Stimulated activated CD4-positive, alpha-beta T cell treated with anti-CD3 and anti-CD28 coated beads, TNF-alpha, amount 100 ng/mL, for 24 hours (primary cell): ENCODE measurements around the gene ASB11.

Experiments
- DNase-seq, 3 experiments: peaks; one replicate each; pipeline ENCODE4 v3.0.0-alpha.2; 2020; ENCODE audit warnings: low read depth in 3 of 3

Gene ASB11

GRCh38 chrX:15233416-15234015, 81.9 kb downstream of the ASB11 start:
- DNase-seq: no peak
